HG03060 (cell line): ENCODE results near the gene ATXN7.

Experiments
- ATAC-seq: cut with Tn5 transposase; IDR thresholded peaks from one replicate; pipeline ENCODE4 v1.9.1; 2021; ENCODE audit warnings: low read depth, moderate number of reproducible peaks; ENCODE audit not compliant: unreplicated experiment

Gene ATXN7

GRCh38 chr3:64038253-64038767, 174.6 kb downstream of the ATXN7 start:
- ATAC-seq, result no peak

- no peak for ATAC-seq
These were observed 175.7 kb downstream of the ATXN7 start for GRCh38 chr3:64039332-64039731.

GRCh38 chr3:64039981-64040733, 176.5 kb downstream of the ATXN7 start:
- ATAC-seq, result no peak

- ATAC-seq, result no peak
These were observed 179.3 kb downstream of the ATXN7 start for GRCh38 chr3:64042952-64043351.

GRCh38 chr3:64046592-64046991, 182.9 kb downstream of the ATXN7 start:
- no peak for ATAC-seq

- no peak for ATAC-seq
These were observed 183.4 kb downstream of the ATXN7 start for GRCh38 chr3:64046996-64047594.

GRCh38 chr3:64047787-64048186, 184.1 kb downstream of the ATXN7 start:
- no peak for ATAC-seq

GRCh38 chr3:64048631-64049061, 185.0 kb downstream of the ATXN7 start:
- ATAC-seq, result no peak

- ATAC-seq, result no peak
These were observed 185.5 kb downstream of the ATXN7 start for GRCh38 chr3:64049136-64049535.

- ATAC-seq, result no peak
These were observed 186.2 kb downstream of the ATXN7 start for GRCh38 chr3:64049832-64050231.
